Measurements from ENCODE around the gene CIDEC.

CIDEC gene

DNA sequence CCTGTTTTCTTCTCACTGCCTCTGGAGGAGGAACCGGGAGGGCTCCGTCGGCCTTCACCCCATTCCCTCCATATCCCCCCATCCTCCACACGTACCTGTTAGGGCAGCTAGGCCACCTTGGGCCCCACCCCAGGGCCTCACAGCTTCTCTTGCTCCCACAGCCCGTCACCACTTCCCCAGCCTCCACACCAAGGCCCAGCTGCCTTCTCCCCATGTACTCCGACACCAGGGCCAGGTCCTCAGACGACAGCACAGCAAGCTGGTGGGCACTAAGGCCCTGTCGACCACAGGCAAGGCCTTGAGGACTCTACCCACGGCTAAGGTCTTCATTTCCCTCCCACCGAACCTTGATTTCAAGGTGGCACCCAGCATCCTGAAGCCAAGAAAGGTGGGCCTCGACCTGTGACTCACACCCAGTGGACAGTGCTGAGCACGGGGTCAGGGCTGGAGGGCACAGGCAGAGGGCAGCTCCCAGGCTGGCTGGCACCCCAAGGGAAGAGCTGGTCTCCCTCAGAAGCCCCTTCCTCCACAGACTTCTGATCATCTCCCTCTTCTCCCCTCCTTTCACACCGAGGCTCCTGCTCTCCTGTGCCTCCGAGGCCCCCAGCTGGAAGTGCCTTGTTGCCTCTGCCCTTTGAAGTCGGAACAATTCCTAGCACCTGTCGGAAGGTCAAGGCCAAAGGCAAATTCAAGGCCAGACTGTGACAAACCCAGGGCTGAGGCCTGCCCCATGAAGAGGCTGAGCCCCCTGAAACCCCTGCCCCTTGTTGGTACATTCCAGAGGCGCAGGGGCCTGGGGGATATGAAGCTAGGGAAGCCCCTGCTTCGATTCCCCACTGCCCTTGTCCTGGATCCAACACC is 45.3 kb downstream of the CIDEC start:
- H3K27ac ChIP-seq (ENCODE audit: low read depth in 2 of 2, low read length in 2 of 2): no peak overlapping the region
- H3K4me1 ChIP-seq (ENCODE audit: control insufficient read depth in 2 of 2, insufficient read depth in 2 of 2, low read length in 2 of 2): no peaks in the 10 kb centered on the region
- peaks cover 36 to 46% of the 10 kb centered on the region in 2 donors for H3K36me3 ChIP-seq (ENCODE audit: control insufficient read depth in 2 of 2, insufficient read depth in 2 of 2, low read length in 2 of 2)
- H3K9ac ChIP-seq (ENCODE audit: low read depth in 1 of 2, low read length in 2 of 2): no peak overlapping the region
- no peak overlapping the region for H3K4me3 ChIP-seq (ENCODE audit: low read length in 2 of 2)
- no peaks in the 10 kb centered on the region for H3K9me3 ChIP-seq (ENCODE audit: control insufficient read depth in 2 of 2, low read length in 2 of 2)
- no peaks in the 10 kb centered on the region for H3K27me3 ChIP-seq (ENCODE audit: control insufficient read depth in 2 of 2, insufficient read depth in 2 of 2, low read length in 2 of 2)

- no peaks in the 10 kb centered on the region for H3K27me3 ChIP-seq (ENCODE audit: control insufficient read depth in 2 of 2, insufficient read depth in 2 of 2, low read length in 2 of 2)
- no peaks in the 10 kb centered on the region for H3K9me3 ChIP-seq (ENCODE audit: control insufficient read depth in 2 of 2, low read length in 2 of 2)
- no peak overlapping the region for H3K27ac ChIP-seq (ENCODE audit: low read depth in 2 of 2, low read length in 2 of 2)
- H3K4me3 ChIP-seq (ENCODE audit: low read length in 2 of 2): no peak overlapping the region
- H3K4me1 ChIP-seq (ENCODE audit: control insufficient read depth in 2 of 2, insufficient read depth in 2 of 2, low read length in 2 of 2): no peaks in the 10 kb centered on the region
- H3K36me3 ChIP-seq (ENCODE audit: control insufficient read depth in 2 of 2, insufficient read depth in 2 of 2, low read length in 2 of 2): peaks cover 34 to 37% of the 10 kb centered on the region in 2 donors
- H3K9ac ChIP-seq (ENCODE audit: low read depth in 1 of 2, low read length in 2 of 2): no peak overlapping the region
Measured at GRCh38 chr3:9833078-9833477, 47.0 kb downstream of the CIDEC start.

DNA sequence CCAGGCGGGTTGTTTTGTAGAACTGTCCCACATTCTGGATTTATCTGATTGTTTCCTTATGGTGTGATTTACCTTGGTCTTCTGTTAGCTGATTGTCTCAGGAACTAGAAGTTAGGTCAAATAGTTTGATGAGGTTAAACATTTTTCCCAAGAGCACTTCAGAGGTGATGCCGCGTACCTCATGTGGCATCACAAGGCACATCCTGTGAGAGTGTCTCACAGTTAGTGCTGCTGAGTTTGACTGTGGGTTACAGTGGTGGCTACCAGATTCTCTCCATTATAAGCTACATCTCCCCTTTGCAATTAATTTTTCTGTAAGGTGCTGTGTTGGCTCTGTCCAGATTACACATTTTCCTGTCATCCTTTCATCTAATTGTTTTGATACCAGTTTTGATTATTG is 48.8 kb downstream of the CIDEC start:
- H3K4me1 ChIP-seq (ENCODE audit: control insufficient read depth in 2 of 2, insufficient read depth in 2 of 2, low read length in 2 of 2): no peaks in the 10 kb centered on the region
- H3K27ac ChIP-seq (ENCODE audit: low read depth in 2 of 2, low read length in 2 of 2): no peak overlapping the region
- H3K36me3 ChIP-seq (ENCODE audit: control insufficient read depth in 2 of 2, insufficient read depth in 2 of 2, low read length in 2 of 2): peaks cover 28 to 32% of the 10 kb centered on the region in 2 donors
- H3K27me3 ChIP-seq (ENCODE audit: control insufficient read depth in 2 of 2, insufficient read depth in 2 of 2, low read length in 2 of 2): no peaks in the 10 kb centered on the region
- no peak overlapping the region for H3K4me3 ChIP-seq (ENCODE audit: low read length in 2 of 2)
- no peaks in the 10 kb centered on the region for H3K9me3 ChIP-seq (ENCODE audit: control insufficient read depth in 2 of 2, low read length in 2 of 2)
- H3K9ac ChIP-seq (ENCODE audit: low read depth in 1 of 2, low read length in 2 of 2): no peak overlapping the region

- Histone ChIP-seq H3K27ac (ENCODE audit: low read depth in 2 of 2, low read length in 2 of 2) (no peak overlapping the region), H3K4me1 (ENCODE audit: control insufficient read depth in 2 of 2, insufficient read depth in 2 of 2, low read length in 2 of 2) (no peaks in the 10 kb centered on the region), H3K27me3 (ENCODE audit: control insufficient read depth in 2 of 2, insufficient read depth in 2 of 2, low read length in 2 of 2) (no peaks in the 10 kb centered on the region), H3K9me3 (ENCODE audit: control insufficient read depth in 2 of 2, low read length in 2 of 2) (no peaks in the 10 kb centered on the region), H3K9ac (ENCODE audit: low read depth in 1 of 2, low read length in 2 of 2) (no peak overlapping the region), H3K36me3 (ENCODE audit: control insufficient read depth in 2 of 2, insufficient read depth in 2 of 2, low read length in 2 of 2) (peaks cover 10 to 21% of the 10 kb centered on the region in 2 donors), H3K4me3 (ENCODE audit: low read length in 2 of 2) (no peak overlapping the region)
Measured at GRCh38 chr3:9828801-9829755, 51.0 kb downstream of the CIDEC start.

GRCh38 chr3:9826815-9827573 is 53.1 kb downstream of the CIDEC start:
- no peak overlapping the region for H3K4me3 ChIP-seq (ENCODE audit: low read length in 2 of 2)
- no peaks in the 10 kb centered on the region for H3K27me3 ChIP-seq (ENCODE audit: control insufficient read depth in 2 of 2, insufficient read depth in 2 of 2, low read length in 2 of 2)
- no peak overlapping the region for H3K27ac ChIP-seq (ENCODE audit: low read depth in 2 of 2, low read length in 2 of 2)

DNA sequence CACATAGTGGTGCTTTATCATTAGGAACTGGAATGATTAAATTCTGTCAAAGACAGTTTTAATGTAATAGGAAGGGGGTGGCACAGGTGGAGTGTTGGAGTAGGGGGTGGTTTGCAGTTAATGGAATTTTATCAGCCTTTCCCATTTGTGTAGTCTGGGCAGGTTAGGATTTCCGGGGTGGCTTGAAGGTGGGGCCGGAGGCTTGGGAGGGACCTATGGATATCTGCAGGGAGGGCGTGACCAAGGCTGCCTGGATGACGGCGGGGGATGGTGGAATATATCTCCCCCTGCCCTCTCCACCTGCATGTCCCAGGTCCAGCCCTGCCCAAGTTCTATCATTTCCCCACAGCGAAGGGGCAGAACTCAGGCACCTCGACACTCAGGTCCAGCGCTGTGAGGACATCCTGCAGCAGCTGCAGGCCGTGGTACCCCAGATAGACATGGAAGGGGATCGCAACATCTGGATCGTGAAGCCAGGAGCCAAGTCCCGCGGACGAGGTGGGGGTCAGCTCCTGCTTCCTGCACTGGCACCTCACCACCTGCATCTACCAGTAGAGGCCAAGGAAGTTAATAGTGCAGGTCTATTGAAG is 54.5 kb downstream of the CIDEC start:
- H3K27me3 ChIP-seq (ENCODE audit: control insufficient read depth in 2 of 2, insufficient read depth in 2 of 2, low read length in 2 of 2): no peaks in the 10 kb centered on the region
- no peak overlapping the region for H3K4me3 ChIP-seq (ENCODE audit: low read length in 2 of 2)
- H3K9ac ChIP-seq (ENCODE audit: low read depth in 1 of 2, low read length in 2 of 2): no peak overlapping the region
- peaks cover 2 to 3% of the 10 kb centered on the region in 2 donors for H3K36me3 ChIP-seq (ENCODE audit: control insufficient read depth in 2 of 2, insufficient read depth in 2 of 2, low read length in 2 of 2)
- no peak overlapping the region for H3K27ac ChIP-seq (ENCODE audit: low read depth in 2 of 2, low read length in 2 of 2)
- no peaks in the 10 kb centered on the region for H3K4me1 ChIP-seq (ENCODE audit: control insufficient read depth in 2 of 2, insufficient read depth in 2 of 2, low read length in 2 of 2)
- H3K9me3 ChIP-seq (ENCODE audit: control insufficient read depth in 2 of 2, low read length in 2 of 2): no peaks in the 10 kb centered on the region

More at GRCh38 chr3:9826815-9827573, 53.1 kb downstream of the CIDEC start:
- Histone ChIP-seq H3K4me1 (ENCODE audit: control insufficient read depth in 2 of 2, insufficient read depth in 2 of 2, low read length in 2 of 2) (no peaks in the 10 kb centered on the region), H3K9ac (ENCODE audit: low read depth in 1 of 2, low read length in 2 of 2) (no peak overlapping the region), H3K9me3 (ENCODE audit: control insufficient read depth in 2 of 2, low read length in 2 of 2) (no peaks in the 10 kb centered on the region), H3K36me3 (ENCODE audit: control insufficient read depth in 2 of 2, insufficient read depth in 2 of 2, low read length in 2 of 2) (peaks cover 2 to 8% of the 10 kb centered on the region in 2 donors)

- H3K4me1 ChIP-seq (ENCODE audit: control insufficient read depth in 2 of 2, insufficient read depth in 2 of 2, low read length in 2 of 2): no peaks in the 10 kb centered on the region
- no peaks in the 10 kb centered on the region for H3K27me3 ChIP-seq (ENCODE audit: control insufficient read depth in 2 of 2, insufficient read depth in 2 of 2, low read length in 2 of 2)
- H3K9ac ChIP-seq (ENCODE audit: low read depth in 1 of 2, low read length in 2 of 2): no peak overlapping the region
- H3K27ac ChIP-seq (ENCODE audit: low read depth in 2 of 2, low read length in 2 of 2): no peak overlapping the region
- H3K4me3 ChIP-seq (ENCODE audit: low read length in 2 of 2): no peak overlapping the region
- peaks cover 6 to 8% of the 10 kb centered on the region in 2 donors for H3K36me3 ChIP-seq (ENCODE audit: control insufficient read depth in 2 of 2, insufficient read depth in 2 of 2, low read length in 2 of 2)
- no peaks in the 10 kb centered on the region for H3K9me3 ChIP-seq (ENCODE audit: control insufficient read depth in 2 of 2, low read length in 2 of 2)
Measured at GRCh38 chr3:9820946-9821345, 59.1 kb downstream of the CIDEC start.

- Histone ChIP-seq H3K4me1 (ENCODE audit: control insufficient read depth in 2 of 2, insufficient read depth in 2 of 2, low read length in 2 of 2) (no peaks in the 10 kb centered on the region), H3K9ac (ENCODE audit: low read depth in 1 of 2, low read length in 2 of 2) (no peak overlapping the region), H3K9me3 (ENCODE audit: control insufficient read depth in 2 of 2, low read length in 2 of 2) (no peaks in the 10 kb centered on the region), H3K4me3 (ENCODE audit: low read length in 2 of 2) (no peak overlapping the region), H3K27ac (ENCODE audit: low read depth in 2 of 2, low read length in 2 of 2) (no peak overlapping the region), H3K27me3 (ENCODE audit: control insufficient read depth in 2 of 2, insufficient read depth in 2 of 2, low read length in 2 of 2) (no peaks in the 10 kb centered on the region), H3K36me3 (ENCODE audit: control insufficient read depth in 2 of 2, insufficient read depth in 2 of 2, low read length in 2 of 2) (peaks cover 6 to 8% of the 10 kb centered on the region in 2 donors)
Measured at GRCh38 chr3:9820543-9820942, 59.5 kb downstream of the CIDEC start.

DNA sequence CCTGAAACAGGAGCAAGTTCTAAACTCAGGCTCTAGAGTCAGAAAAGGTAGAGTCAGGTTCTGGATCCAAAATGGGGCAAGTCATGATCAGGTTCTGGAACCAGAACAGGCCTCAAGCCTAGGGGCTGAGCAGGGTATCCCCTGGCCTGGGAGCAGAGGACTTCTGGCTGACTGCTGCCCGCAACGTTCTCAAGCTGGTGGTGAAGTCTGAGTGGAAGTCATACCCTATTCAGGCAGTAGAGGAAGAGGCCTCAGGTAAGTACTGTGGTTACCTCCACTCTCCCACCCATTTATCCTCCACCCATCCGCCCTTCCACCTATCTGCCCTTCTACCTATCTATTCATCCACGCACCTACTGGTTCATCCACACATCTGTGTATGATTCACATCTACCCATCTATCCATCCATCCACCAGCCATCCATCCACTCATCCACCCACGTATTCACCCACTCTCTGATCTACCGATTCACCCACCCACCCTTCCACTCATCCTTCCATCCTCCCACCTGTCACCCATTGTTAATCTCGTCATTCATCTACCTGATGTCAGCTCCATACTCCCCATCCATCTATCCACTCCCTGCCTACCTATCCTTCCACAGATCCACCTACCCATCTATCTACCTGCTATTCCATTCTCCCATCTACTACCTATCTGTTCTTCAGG is 61.3 kb downstream of the CIDEC start:
- H3K9me3 ChIP-seq (ENCODE audit: control insufficient read depth in 2 of 2, low read length in 2 of 2): no peaks in the 10 kb centered on the region
- H3K36me3 ChIP-seq (ENCODE audit: control insufficient read depth in 2 of 2, insufficient read depth in 2 of 2, low read length in 2 of 2): peaks cover 6 to 8% of the 10 kb centered on the region in 2 donors
- no peak overlapping the region for H3K9ac ChIP-seq (ENCODE audit: low read depth in 1 of 2, low read length in 2 of 2)
- no peaks in the 10 kb centered on the region for H3K4me1 ChIP-seq (ENCODE audit: control insufficient read depth in 2 of 2, insufficient read depth in 2 of 2, low read length in 2 of 2)
- no peak overlapping the region for H3K4me3 ChIP-seq (ENCODE audit: low read length in 2 of 2)
- H3K27me3 ChIP-seq (ENCODE audit: control insufficient read depth in 2 of 2, insufficient read depth in 2 of 2, low read length in 2 of 2): no peaks in the 10 kb centered on the region
- no peak overlapping the region for H3K27ac ChIP-seq (ENCODE audit: low read depth in 2 of 2, low read length in 2 of 2)

All from mucosa of rectum (tissue), 2 donors.